Hepatic stellate cell (primary cell): ENCODE results near the gene PAK1.

Experiments used
- DNase-seq: peaks from one replicate; pipeline ENCODE4 v3.0.0; 2011; ENCODE audit warnings: low spot score

PAK1 gene

DNA sequence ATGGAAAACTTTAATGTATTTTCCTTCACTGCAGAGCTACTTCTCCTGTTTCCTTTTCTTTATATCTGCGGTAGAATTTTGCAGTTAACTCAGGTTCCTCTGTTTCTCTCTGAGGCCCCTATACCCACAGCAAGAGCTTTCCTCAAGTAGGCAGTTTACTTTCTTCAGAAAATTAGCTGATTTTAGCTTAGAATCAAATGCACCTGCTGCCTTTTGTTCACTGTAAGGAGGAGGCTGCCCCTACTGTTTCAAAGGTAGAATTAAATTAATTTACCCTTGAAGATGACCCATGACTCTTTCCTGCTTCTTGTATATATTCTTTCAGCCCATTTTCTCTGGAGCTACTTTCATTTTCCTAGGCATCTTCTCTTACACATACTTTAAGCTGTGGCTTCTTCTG, 103.7 kb downstream of the PAK1 start:
- DNase-seq: no peak

DNA sequence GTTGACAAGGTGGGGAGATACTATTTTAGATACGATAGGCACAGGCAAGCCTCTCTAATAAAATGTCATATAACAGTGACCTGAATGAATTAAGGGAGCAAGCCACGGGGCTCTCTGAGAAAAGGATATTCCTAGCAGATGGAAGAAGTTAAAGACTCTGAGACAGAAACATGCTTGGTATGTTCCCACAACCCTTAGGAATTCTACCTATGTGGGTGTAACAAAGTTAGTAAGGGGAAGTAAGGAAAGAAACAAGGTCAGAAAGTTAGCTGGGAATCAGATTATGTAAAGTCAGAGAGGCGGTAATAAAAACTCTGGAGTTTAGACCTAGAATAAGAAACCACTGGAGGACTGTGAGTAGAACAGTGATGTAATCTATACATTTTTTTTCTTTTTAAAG, 112.7 kb downstream of the PAK1 start:
- DNase-seq: peak; percentile 6

DNA sequence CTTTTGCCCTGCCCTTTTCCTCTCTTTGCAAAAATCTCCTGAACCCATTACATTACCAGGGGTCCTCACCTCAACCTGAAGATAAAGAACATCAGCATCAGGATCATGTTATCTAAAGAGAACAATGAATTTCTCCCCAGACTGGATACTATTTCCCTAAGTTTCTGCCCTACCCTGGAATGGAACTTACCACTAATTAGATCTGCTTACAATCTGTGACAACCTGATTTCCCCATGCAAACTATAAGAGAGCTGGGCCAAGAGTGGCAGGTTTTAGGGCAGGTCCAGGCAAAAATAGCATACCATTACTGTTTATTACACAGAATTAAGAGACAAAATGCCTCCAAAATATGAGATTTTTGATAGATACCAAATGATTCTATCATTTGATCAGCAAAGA, 114.4 kb downstream of the PAK1 start:
- no peak for DNase-seq

DNA sequence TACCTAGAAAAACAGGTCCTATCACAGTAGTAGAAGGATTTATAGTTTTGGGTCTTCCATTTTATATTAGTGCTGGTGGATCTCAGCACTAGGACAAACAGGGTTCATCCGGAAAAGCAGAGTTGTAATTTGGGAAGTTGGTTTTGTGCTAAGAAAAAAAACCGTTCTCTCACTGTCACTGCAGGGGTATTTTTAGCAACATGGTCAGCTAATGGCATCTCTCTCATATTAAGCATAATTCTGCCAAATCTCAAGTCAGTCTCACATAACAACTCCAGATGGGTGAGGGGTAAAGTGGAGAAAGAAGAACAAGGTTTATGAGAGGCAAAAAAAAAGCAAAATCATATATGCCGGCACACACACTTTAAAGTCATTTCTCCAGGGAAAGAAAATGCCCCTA, 120.8 kb downstream of the PAK1 start:
- no peak for DNase-seq

DNA sequence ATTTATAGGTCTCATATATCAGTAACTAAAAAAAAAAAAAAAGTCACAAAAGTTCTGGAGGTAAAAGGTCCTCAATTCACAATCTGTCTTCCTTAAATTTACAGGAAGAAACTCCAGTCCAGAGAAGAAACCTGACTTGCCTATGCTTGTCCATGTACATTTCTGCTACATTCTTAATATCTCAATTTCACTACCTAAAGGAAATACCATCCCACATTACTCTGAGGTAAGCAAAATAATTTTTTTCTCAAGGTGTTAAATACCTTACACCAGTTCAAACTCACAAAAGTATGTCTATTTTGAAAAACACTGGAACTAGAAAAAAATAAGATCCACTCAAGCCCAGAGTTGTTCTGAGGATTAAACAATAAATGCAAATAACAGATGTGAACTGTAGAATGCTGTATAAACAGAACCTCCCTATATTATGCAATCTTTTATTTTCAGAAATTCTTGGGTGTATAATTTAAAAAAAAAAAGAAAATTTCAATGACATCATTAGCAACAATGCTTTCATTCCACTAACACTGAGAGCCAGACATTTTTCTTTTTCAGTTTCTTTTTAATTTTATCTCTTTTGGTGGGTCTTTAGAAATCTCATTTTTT, 122.5 kb downstream of the PAK1 start:
- DNase-seq: no peak

DNA sequence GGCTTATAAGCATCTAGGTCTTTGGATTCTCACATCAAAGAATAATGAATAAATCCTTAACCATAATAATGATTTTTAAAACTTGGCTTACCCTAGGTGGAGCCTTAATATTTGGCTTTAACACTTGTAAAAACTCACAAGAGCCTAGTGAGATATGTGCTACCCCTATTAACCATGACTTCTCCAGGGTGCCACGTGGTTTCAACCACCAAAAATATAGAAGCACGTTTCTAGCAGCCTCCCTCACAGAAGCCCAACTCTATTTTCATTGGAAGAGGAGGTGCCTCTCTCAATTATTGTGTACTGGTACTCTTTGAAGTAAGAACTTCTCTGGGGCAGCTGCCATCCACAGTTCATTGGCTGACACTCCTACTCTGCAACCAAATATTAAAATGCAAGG, 125.9 kb downstream of the PAK1 start:
- no peak for DNase-seq

DNA sequence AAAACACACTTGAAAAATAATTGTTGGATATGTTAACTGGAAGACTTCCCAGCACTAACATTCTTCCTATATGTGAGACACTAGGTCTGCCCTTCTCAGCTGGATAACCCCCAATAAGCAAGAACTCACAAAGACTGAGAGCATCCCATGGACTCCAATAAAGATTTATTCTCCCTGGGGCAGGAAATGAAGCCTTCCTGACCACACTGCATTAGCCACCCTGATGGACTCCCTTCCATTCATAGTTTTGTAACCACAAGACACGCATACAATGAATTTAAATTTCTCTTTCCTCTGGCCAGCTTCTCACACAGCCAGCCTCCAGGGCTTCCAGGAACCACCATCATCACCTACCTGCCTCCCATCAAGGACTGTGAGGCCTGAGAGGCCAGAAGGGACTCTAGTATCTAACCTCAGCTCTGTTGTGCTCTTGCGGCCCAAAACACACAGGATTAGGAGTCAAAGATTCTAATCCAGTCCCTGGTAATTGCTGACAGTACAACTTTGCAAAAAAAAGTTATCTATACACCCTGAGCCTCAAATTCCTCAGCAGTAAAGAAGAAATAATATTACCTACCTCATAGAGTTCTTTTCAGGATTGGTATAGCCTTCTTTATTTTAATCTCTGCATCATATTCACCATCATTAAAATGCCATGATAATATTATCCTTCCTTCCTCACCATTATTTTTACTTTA, 126.8 kb downstream of the PAK1 start:
- DNase-seq: peak; percentile 46

DNA sequence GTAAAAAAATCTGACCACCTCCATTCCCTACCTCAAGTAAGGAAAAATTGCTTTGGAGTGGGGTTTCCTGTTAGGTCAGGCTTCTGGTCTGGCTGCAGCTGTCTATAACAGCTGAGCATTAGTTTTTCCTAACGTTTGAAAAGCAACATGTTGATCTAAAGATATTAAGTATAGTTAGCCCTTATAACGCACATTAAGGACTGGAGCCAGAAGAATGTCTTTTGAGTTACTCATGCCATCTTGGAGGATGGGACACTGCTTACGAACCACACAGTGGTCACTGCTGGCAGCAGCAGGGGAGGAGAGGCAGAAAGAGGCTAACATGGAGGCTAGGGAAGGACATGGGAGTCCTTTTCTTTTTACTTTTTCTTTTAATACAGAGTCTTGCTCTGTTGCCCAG, 128.3 kb downstream of the PAK1 start:
- peak; percentile 60 for DNase-seq

DNA sequence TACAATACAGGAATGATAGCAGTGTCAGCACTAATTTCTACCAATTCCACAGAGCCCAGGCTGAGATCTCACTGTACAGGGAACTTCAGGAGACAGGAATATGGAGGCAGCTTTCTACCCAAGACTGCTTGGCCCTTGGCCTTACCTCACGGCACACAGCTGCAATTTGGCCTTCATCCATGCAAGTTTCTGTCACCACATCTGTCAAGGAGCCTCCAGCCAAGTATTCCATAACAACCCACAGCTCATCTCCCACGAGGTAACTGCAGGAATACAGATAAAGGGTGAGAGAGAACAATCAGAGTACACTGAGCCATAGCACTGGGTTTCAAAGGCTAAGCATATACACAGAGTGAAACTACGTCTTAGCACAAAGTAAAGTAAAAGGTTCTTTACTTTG, 133.4 kb downstream of the PAK1 start:
- DNase-seq: no peak

DNA sequence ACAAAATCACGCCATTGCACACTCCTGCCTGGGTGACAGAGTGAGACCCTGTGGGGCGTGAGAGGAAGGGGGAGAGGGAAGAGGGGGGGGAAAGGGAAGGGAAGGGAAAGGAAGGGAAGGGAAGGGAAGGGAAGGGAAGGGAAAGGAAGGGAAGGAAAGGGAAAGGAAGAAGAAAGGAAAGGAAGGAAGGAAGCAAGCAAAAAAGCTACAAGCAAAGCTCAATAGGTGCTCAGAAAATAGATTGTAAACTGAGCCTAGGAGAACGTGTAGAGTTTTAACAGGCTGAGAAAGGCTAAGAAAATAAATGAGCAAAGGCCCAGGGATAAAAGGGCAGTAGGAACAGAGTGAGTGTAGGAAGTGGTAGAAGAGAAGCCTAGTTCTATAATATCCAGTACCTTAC, 141.6 kb downstream of the PAK1 start:
- DNase-seq: no peak

DNA sequence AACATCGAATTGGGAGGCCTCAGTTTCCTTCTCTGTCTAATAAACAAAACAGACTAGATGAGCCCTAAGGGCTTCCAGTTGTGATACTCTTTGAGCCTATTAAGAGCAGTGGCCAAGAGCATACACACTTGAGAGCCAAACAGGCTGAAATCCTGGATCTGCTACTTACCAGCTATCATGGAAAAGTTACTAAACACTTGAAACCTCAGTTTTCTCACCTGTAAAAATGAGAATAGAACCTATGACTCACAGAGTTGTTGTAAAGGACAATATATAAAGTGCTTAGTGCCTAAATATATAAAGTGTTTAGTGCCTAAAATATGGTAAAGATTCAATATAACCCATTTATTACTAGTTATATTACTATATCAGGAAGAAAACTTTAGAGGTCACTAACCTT, 148.7 kb downstream of the PAK1 start:
- no peak for DNase-seq

DNA sequence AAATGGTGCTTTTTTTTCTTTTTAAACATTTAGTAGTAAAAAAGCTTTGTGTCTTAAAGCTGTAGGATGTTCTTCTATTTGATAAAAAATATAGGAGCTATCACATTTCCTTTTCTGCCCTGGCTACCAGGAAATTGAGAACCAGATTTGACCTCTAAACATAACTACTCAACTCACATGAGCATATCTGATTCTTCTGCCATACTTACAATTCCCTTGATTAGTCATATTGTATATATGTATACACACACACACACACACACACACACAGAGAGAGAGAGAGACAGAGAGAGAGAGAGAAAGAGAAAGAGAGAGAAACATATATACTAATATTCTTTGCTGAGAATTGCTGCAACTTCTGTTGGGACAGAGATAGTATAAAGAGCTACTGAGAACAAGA, 149.4 kb downstream of the PAK1 start:
- no peak for DNase-seq

DNA sequence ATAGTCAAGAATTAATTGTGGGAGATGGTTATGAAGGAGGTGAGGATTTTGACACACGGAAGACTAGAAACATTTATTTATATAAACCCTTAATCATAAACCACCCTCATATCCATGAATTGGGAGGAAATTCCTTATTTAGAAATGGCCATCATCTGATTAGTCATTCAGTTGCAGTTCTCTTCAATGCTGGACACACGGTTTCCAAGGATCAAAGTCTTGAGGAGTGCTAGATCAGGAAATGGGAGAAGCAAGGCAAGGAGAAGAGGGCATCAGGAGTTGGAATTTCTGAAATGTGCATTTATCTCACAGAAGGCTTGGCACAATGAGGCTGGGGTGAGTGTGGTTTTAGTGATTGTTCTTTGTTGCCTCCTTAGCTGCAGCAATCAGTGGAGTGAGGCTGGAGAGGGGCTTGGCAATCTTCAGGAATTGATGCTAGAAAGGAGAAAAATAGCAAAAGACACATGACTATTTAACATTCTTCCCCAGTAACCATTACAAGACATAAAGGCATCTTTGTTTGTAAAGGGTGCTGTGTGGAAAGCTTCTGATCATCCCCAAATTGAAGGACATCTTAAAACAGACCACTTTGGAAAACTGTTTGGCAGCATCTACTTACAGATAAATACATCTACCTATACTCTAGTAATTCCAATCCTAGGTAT, 150.8 kb downstream of the PAK1 start:
- no peak for DNase-seq

DNA sequence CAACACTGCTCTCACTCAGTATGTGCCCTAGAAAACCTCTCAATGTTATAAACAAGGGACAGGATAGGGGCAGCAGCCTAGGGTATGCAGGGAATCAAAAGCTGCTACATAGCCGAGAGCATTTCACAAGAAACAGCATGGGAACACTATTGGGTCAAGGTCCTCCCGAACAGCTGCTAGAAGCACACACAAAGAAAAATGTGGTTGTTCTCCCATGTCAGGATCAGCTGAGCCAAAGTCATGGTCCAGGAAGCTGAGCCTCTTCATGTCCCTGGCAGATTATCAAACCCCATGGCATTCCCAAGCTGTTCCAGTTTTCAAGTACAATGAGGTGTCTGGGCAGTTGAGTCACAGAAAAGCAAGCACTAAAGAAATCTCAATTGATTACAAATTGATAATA, 151.4 kb downstream of the PAK1 start:
- no peak for DNase-seq

DNA sequence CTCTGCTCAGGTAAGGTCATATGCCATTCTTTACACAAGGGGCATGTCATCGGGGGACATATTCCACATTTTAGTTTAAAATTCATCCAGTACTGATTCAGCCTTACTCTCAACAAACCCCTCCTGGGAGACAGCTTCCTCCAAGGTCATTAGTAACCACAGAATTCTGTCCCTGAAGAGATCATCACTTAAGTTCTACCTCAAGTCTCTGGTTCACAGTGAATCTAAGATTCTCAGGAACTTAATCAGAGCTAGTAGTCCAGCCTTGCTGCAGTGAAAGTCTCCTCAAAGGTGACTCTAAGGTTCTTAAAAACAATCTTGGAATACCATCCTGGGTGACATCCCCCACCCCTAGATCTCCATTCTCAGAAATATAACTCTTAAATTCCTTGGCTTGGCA, 153.5 kb downstream of the PAK1 start:
- no peak for DNase-seq

DNA sequence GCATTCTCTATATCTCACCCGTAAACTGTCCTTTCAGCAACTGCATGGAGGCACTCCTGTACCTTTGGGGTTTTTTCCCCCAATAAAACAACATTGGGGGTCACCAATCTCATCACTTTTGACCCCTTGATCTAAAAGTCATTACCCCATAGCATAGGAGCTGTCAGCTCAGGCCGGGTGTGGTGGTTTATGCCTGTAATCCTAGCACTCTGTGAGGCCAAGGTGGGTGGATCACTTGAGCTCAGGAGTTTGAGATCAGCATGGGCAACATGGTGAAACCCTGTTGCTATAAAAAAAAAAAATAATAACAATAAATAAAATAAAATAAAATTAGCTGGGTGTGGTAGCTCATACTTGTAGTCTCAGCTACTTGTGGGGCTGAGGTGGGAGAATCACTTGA, 155.3 kb downstream of the PAK1 start:
- no peak for DNase-seq

DNA sequence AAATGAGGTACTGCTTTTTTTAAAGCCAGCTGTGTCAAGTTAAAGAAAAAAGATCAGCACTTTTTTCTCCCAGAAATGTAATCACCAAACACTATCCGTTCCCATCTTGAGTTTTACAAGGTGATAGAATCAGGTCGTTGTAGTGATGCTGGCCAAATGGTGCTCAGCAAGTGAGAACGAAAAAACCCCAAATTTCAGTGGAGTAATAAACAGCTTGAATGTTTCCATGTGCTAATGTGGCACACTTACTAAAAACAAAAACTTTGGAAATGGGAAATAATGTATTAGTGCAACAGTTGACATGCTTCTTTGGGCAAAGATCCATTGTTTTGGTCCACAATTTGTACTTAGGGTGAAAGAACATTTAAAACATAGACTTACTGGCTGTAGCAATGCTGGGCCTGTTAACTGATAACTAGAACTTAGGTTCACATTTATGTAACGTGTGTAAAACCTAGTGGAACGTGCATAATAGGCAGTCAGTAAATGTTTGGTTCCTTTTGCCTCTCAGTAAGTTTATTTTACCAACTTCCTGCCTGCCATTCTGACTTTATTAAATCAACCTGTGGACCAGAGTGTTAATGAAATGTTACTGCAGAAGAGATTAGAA, 157.1 kb downstream of the PAK1 start:
- no peak for DNase-seq

DNA sequence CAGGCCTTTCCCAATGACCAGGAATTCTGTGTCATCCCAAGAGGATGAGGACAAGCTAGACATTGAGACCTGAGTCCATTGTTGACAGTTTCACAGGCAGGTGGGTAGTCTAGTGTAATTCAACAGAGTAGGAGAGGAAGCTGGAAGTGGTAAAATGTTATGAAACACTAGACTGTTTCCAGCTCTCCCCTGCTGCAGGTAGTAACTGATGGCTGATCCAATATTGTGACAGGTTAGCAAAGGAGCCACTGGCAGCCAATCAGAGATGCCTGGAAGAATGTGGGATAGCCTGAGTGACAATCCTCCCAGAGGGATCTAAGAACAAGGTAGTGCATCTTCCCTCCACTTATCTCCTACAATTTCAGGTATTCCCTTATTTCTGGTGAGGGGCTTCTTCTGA, 161.8 kb downstream of the PAK1 start:
- no peak for DNase-seq

DNA sequence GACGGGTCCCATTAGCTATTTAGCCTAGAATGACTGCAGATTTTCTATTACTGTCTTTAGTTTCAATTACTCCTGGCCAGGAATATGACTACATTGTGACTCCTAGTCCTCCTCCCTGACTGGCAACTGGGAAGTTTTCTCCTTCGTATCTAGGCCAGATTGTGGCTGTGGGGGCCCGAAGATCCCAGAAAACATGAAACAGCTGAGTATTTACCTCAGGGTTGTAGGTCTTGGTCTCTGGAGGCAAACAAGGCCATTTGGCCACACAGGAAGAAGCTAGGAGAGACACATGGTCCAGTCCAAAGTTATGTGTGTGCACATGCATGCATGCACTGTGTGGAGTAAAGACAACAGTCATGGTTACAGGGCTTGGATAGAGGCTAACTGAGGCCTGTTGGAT, 162.2 kb downstream of the PAK1 start:
- no peak for DNase-seq

DNA sequence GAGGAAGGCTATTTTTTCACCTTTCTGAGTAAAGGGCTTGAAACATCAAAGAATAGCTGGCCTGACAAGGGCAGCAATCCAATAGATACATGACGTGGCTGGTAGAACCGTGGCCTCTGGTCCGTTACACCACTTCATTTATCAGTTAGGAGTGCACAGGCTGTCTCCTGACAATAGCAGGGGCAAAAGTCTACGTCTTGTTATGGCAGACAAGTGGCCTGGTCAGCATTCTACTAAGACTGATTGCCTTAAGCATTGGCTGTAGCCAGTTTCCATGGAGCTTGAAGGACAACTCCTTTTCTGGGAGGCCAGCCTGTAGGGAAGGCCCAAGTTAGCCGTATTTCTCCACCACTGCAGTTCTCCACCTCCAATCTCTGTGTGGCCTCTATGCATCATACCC, 163.2 kb downstream of the PAK1 start:
- DNase-seq: no peak

DNA sequence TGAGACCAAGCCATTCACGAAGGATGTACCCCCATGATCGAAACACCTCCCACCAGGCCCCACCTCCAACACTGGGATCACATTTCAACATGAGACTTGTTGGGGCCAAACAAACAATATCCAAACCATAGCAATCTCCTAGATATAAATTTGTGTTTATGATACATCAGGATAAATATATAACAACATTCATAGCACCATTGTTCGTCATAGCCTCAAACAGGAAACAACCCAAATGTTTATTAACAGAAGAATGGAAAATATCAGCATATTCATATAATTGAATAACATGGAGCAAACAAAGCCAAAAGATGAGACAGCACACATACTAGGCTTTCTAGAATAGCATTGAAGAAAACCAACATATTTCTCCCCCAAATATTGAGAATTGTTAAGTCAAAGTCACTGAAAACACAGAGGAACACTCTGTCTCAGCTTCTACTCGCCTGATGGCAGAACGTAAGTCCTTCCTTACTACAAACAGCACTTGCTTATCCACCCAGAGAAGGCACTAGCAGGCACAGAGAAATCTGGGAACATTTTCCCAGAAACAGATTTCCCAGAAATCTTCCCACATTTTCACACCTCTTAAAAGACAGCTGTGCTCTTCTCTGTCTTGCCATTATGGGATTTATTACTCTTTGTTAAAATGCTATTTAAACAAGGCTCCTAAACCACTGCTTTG, 164.4 kb downstream of the PAK1 start:
- no peak for DNase-seq

DNA sequence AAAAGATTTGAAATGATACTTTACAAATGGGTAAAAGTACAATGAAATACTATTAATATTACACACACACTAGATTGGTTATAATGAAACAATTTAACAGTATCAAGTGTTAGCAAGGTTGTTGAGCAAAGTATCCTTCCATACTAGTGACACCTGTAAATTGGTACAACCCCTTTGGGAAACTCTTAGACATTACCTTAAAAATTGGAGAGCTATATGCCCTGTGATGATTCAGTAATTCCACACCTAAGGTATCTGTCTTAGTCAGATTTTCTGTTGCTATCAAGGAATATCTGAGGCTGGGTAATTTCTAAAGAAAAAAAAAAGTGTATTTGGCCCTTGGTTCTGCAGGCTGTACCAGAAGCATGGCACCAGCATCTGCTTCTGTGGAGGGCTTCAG, 165.1 kb downstream of the PAK1 start:
- DNase-seq: no peak

DNA sequence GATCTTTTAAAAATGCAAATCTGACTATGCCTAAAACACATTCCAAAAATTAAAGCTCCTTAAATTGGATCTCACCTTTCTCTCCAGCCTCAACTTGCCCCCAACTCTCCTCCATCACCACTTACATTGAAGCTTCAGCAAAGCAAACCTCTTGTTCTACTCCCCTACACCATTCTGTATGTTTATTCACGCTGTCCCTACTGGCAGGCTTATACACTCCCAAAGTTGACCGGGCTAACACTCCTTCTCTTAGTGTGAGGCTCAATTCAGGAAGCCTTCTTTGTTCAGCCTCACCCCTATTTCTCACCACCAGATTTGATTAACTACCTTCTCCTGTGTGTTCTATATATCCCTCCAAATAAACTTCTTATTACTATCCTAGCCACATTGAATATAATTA, 170.6 kb downstream of the PAK1 start:
- no peak for DNase-seq
